ENCODE results near the gene PPFIA4. TPM values are rescaled to one million over a fixed set of nuclear protein-coding genes. Genes with fewer than 3 reads are reported as not detected.

Gene PPFIA4
- total and polyA plus RNA-seq, 9 of the 15 experiments (the other 6 are each of a cell fraction or from before 2014, with no cell fraction given): 0.07 to 12.0 (median 0.70) TPM

DNA sequence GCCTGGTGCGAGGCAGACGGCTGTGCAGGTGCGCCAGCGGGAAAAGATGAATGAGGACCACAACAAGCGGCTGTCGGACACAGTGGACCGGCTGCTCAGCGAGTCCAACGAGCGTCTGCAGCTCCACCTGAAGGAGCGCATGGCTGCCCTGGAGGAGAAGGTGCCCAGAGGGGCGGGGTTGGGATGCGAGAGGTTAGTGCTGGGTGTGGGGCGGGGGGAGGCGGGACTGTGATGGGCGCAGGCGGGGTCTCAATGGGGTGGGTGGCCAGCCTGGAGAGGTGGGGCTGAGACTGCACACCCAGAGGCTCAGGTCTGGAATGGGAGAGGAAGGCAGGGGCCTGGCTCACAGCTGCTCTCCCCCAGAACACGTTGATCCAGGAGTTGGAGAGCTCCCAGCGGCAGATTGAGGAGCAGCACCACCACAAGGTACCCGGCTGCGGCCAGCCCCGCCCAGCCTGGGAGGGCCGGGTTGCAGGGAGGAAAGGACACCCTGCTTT lies 22.3 kb downstream of the PPFIA4 start (continued):
- TF ChIP-seq DDX20 (tag; IDR thresholded peaks at IDR 0.05; ENCODE audit: low read depth): no peak
- no peak for TF ChIP-seq PURB (CRISPR knock-in tag; IDR thresholded peaks at IDR 0.05; ENCODE audit: low read depth)
- TF ChIP-seq SMC3 (conservative IDR thresholded peaks at IDR 0.05; ENCODE audit: insufficient read depth, low read depth, low read length): 0 out of 2 replicates have a peak, but pooled peaks have one; percentile 11
- no peak for TF ChIP-seq HDAC8 (tag; IDR thresholded peaks at IDR 0.05)
- TF ChIP-seq FOXA1 (IDR thresholded peaks at IDR 0.05; ENCODE audit: borderline replicate concordance): no peak
- no peak for TF ChIP-seq NR3C1 (CRISPR knock-in tag; IDR thresholded peaks at IDR 0.05)
- TF ChIP-seq TAF15 (IDR thresholded peaks at IDR 0.05; ENCODE audit: low read depth, low read length): no peak
- TF ChIP-seq PHTF2 (CRISPR knock-in tag; IDR thresholded peaks at IDR 0.05): no peak
- TF ChIP-seq FOS (IDR thresholded peaks at IDR 0.05; ENCODE audit: extremely low read depth, insufficient read length): no peak
- no peak for TF ChIP-seq NBN (IDR thresholded peaks at IDR 0.05; ENCODE audit: low read depth)
- no peak for TF ChIP-seq SLC30A9 (CRISPR knock-in tag; IDR thresholded peaks at IDR 0.05)
- no peak for TF ChIP-seq ZNF77 (CRISPR knock-in tag; IDR thresholded peaks at IDR 0.05)
- peak; percentile 57 for TF ChIP-seq REST (IDR thresholded peaks at IDR 0.05; ENCODE audit: borderline replicate concordance)
- TF ChIP-seq REST (CRISPR knock-in tag; IDR thresholded peaks at IDR 0.05; ENCODE audit: low read depth): no peak
- TF ChIP-seq, protein P1, sequence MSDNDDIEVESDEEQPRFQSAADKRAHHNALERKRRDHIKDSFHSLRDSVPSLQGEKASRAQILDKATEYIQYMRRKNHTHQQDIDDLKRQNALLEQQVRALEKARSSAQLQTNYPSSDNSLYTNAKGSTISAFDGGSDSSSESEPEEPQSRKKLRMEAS (CRISPR knock-in tag; IDR thresholded peaks at IDR 0.05): 0 out of 2 replicates have a peak, but pooled peaks have one; percentile 5
- TF ChIP-seq, protein P2, sequence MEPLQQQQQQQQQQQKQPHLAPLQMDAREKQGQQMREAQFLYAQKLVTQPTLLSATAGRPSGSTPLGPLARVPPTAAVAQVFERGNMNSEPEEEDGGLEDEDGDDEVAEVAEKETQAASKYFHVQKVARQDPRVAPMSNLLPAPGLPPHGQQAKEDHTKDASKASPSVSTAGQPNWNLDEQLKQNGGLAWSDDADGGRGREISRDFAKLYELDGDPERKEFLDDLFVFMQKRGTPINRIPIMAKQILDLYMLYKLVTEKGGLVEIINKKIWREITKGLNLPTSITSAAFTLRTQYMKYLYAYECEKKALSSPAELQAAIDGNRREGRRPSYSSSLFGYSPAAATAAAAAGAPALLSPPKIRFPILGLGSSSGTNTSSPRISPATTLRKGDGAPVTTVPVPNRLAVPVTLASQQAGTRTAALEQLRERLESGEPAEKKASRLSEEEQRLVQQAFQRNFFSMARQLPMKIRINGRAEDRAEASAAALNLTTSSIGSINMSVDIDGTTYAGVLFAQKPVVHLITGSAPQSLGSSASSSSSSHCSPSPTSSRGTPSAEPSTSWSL (CRISPR knock-in tag; IDR thresholded peaks at IDR 0.05; ENCODE audit: borderline replicate concordance): no peak
- no peak for TF ChIP-seq ZNF175 (CRISPR knock-in tag; IDR thresholded peaks at IDR 0.05; ENCODE audit: low read depth)
- no peak for TF ChIP-seq SUPT5H (IDR thresholded peaks at IDR 0.05)
